GM21447 (cell line): Measurements from ENCODE around the gene PLEKHD1.

Source experiments
- ATAC-seq: cut with Tn5 transposase; IDR thresholded peaks from one replicate; pipeline ENCODE4 v1.9.1; 2021; ENCODE audit not compliant: unreplicated experiment

The PLEKHD1 gene

DNA sequence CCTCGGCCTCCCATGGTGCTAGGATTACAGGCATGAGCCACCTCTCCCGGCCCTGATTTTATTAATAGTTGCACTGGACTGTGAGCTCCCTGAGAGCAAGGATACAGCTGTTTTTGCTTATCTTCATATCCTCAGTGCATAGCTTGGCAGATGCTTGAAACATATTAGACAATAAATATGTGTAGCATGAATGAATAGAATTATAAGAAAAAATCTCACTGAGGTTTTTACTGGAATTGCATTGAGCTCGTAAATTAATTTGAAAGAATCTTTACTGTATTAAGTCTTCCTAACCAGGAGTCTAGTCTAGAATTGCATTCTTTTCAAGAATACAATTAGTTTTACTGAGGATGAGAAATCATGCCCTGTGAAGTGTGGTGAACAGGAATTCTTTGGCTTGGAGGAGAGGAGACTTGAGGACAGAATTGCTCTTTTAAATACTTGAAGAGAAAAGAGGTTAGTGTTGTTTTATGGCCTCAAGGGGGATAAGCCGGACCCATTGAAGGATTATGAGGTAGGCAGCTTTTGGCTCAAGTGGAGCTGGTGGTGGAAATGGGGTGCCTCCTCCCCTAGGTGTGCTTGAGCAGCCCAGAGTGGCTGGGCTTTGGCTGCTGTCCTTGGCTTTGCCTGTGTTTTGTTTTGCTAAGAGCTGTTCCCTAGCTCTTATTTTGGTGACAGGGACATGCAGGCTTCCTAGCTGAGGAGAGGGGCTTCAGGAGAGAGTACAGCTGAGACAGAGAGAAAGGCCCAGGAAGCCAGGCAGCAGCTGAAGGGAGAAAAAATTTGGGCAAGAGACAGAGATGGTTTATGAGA, 34.0 kb downstream of the PLEKHD1 start:
- ATAC-seq = no peak

- no peak for ATAC-seq
These were observed 34.9 kb downstream of the PLEKHD1 start for GRCh38 chr14:69519204-69520100.

DNA sequence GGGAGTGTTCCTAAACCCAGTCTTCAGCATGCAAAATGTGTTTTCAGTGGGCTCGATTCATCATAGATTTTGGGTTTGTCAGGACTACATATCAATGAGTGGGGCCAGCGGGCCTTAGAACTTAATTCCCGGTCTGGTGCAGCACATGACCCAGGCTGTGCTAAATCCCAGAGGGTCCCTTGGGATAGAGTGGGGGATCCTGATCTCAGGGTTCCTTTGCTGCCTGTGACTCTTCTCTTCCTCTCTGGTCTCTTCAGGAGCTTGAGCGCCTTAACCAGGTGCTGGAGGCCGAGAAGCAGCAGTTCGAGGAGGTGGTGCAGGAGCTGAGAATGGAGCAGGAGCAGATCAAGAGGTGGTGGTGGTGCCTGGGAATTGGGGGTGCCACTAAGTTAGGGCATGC, 37.5 kb downstream of the PLEKHD1 start:
- ATAC-seq = no peak

- ATAC-seq = no peak
These were observed 41.4 kb downstream of the PLEKHD1 start for GRCh38 chr14:69525896-69526295.

DNA sequence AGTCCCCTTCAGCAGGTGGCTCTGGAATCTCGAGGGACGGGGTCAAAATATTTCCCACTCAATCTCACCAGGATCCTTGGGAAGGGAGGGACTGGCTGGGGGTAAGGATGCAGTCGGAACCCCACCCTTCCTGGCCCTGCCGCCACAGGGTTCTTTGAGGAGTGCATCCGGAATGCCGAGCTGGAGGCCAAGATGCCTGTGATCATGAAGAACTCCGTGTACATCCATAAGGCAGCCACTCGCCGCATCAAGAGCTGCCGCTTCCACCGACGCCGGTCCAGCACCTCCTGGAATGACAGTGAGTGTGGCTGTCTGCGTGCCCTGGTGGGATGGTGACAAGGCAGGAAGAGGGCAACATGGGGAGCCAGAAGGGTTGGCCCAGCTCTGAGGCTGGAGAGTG, 43.1 kb downstream of the PLEKHD1 start:
- ATAC-seq = no peak

- ATAC-seq = no peak
These were observed 43.6 kb downstream of the PLEKHD1 start for GRCh38 chr14:69528143-69528542.

DNA sequence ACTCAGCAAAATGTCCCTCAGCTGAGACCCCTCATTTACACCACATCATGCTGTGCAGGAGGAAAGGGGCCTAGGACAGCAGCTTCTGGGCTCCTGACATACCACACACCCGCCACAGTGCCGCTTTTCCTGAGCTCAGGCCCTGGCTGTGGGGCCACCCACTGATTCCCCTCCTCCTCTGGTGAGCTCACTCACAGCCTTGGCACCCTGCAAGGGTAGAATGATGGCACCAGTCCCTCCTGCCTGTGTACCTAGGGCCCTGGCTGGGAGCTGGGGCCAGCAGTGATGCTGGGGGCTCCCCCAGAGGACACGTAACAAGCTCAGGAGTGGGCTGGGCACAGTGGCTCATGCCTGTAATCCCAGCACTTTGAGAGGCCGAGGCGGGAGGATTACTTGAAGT, 44.4 kb downstream of the PLEKHD1 start:
- ATAC-seq = no peak

- no peak for ATAC-seq
These were observed 45.0 kb downstream of the PLEKHD1 start for GRCh38 chr14:69529563-69529962.

- no peak for ATAC-seq
These were observed 45.6 kb downstream of the PLEKHD1 start for GRCh38 chr14:69530095-69530494.

GRCh38 chr14:69531135-69531534, 46.6 kb downstream of the PLEKHD1 start:
- no peak for ATAC-seq

GRCh38 chr14:69532561-69533340, 48.2 kb downstream of the PLEKHD1 start:
- no peak for ATAC-seq

- no peak for ATAC-seq
These were observed 50.8 kb downstream of the PLEKHD1 start for GRCh38 chr14:69535230-69535848.

DNA sequence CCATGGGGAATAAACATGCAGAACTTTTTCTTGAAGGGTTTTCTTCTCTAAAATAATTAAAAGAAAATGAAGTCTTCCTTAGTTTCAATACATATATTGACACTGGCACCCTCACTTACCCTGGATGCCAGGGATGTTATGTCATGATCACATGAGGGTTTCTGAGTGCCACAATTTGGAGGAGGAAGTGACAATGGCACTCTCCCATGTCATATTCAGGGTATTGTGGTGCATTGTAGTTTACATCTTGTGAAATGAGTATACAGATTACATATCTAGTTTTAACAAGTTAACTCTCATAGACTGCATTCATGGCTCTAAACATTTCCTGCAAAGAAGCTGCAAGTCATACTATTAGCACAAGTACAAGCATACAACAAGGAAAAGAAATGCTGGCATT, 52.4 kb downstream of the PLEKHD1 start:
- no peak for ATAC-seq

DNA sequence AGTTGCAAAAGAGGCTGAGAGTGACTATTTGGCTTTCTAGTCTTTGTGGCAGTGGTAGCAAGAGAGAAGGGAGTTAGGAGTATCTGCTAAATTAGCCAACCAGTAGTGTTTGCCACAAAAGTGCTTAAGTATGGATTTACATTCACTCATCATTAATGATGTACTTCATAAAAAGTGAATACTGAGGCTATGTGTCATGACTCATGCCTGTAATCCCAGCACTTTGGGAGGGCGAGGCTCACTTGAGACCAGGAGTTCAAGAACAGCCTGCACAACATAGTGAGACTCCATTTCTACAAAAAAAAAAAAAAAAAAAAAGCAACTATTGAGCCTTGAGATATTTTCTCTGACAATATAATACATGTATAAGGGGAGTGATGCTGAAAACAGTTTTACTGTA, 53.4 kb downstream of the PLEKHD1 start:
- no peak for ATAC-seq

DNA sequence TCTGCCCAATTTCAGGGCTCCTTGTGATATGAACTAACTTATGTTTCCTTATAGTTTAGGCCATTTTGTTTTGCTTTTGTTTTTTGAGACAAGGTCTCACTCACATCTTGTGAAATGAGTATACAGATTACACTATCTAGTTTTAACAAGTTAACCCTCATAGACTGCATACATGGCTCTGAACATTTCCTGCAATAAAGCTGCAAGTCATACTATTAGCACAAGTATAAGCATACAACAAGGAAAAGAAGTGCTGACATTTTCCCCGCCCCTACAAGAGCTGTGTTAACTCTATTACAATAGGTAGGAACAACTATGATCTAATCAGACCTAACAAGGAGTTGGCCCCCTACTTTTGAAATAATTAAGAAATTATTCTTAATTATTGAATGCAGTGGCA, 54.2 kb downstream of the PLEKHD1 start:
- no peak for ATAC-seq

GRCh38 chr14:69539631-69540410, 55.3 kb downstream of the PLEKHD1 start:
- no peak for ATAC-seq

GRCh38 chr14:69540654-69541335, 56.3 kb downstream of the PLEKHD1 start:
- ATAC-seq = no peak

- no peak for ATAC-seq
These were observed 57.8 kb downstream of the PLEKHD1 start for GRCh38 chr14:69542311-69542710.

DNA sequence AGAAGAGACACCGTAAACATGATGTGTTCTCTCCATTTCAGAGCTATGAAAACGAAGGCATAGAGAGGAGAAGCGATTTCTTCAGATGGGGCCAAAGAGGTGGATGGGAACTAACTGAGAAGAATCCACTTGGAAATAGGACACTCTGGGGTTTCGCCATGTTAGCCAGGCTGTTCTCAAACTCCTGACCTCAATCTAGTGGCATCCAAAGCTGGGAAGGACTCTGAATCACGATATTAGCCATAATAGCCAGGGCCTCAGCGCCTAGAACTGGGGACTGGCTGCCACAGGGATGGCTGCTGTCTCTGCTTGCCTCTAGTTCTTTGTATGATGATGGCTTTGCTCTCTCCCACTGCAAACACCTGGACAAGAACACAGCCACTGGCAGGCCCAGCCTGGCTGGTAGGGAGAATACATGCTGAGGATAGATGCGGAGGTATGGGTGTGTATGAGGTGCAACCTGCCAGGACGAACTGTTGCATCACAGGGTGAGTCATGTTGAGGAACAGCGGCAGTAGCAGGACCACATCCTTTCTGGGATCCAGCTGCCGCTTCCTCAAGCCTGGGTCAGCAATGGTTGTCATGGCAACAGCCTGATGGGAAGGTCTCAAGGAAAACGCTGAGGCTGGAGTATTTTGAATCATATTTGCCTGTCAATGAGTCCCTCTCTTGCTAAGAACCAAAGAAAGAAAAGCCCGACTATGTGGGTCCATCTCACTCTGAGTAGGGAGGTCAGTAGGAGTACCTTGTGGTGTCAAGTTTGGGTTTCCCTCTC, 59.0 kb downstream of the PLEKHD1 start:
- no peak for ATAC-seq
